Fibroblast of skin of left quadriceps (primary cell): ENCODE measurements around the gene PEX3.

Experiments used
- DNase-seq, 2 experiments: peaks; one replicate each; pipeline ENCODE4 v3.0.0-alpha.2; 2013; ENCODE audit warnings: low read depth in 2 of 2

Gene PEX3

DNA sequence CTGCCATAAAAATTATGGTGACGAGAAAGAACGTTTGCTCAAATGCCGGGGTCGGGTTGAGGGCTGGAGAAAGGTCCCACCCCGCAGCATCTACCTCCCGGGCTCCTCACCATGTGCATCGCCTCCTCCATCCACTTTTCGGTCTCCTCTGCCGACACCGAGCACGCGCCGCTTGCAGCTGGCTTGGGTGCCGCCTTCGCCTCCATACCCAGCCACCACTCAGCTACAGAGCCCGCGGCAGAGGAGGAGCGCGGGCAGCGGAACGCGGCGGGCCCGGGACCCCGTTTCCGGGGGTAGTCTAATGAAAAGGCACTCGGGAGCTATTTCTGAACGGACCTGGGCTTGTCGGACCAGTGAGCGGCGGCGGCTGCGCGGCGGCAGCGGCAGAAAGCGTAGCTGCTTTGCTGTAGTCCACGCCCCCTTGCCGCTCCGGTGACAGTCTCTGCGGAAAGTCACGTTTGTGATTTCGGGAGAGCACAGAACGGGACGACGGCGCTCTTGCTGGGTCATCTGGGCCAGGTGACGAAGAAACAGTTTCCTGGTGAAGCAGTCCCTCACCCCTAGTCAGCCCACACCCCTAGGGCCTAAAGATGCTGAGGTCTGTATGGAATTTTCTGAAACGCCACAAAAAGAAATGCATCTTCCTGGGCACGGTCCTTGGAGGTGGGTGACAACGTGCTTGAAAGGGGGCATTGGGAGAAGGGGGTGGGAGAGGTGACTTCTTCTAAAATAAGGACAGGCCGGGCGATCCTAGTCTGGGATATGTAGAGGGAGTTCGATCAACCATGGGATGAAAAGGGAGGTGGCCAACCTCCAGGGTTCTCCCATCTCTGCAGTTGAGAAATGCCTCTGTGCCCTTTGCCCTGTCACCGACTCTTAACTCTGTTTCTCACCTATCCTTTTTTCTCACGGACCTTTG is at the start of gene PEX3, which contains the start of gene ADAT2:
TSS of gene PEX3 (plus strand) at position 353 of the 919 bp plus-strand sequence. CDS start at position 591, 238 bp downstream.
TSS of gene ADAT2 (minus strand) at position 243 of the 919 bp plus-strand sequence. CDS start at position 206, 37 bp downstream.
- DNase-seq: peak; percentile 84 to 86

DNA sequence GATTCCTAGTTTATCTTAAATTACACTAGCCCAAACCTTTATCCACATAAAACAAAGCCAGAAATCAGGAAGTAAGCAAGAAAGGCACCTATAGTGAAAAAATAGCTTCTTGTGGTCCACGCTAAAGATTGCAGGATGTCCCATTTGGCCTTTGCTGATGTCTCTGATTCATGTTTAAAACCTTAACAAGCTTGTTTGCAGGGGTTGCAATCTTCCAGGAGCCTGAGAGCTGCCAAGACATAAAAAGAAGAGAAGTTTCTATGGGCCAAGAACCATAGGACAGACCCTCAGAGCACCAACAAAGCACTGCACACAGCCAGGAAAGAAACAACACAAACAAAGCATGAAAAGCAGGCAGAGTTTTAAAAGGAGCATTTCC is 49.5 kb upstream of the PEX3 start:
- DNase-seq: no peak

DNA sequence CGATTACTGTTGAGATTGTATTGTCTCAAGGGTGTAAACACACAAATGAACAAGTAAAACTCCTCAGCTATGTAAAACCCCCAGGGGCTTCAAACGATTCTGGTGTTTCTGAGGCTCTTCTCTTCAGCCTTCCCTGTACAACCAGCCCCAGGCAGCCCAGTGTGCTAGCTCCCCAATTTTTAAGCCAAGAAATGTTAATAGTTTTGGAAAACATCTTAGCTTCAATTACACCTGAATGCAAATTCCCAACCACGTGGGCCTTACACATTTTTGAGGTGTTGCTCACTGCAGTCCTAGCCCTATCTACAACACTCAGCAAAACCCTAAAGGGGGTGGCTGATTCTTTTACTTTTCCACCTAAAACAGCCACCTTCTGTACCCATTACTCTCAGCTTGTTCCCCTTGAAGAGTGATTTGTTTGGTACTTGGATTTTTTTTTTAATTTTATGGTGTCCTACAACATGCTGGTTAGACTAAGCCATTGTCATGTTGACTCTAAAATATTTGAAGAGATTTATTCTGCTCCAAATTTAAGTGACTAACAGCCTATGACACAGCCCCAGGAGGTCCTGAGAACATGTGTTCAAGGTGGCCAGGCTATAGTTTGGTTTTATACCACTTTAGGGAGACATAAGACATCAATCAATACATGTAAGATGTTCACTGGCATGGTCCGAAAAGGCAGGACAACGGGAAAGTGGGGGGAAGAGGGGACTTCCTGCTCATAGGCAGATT is 48.8 kb upstream of the PEX3 start:
- no peak for DNase-seq

DNA sequence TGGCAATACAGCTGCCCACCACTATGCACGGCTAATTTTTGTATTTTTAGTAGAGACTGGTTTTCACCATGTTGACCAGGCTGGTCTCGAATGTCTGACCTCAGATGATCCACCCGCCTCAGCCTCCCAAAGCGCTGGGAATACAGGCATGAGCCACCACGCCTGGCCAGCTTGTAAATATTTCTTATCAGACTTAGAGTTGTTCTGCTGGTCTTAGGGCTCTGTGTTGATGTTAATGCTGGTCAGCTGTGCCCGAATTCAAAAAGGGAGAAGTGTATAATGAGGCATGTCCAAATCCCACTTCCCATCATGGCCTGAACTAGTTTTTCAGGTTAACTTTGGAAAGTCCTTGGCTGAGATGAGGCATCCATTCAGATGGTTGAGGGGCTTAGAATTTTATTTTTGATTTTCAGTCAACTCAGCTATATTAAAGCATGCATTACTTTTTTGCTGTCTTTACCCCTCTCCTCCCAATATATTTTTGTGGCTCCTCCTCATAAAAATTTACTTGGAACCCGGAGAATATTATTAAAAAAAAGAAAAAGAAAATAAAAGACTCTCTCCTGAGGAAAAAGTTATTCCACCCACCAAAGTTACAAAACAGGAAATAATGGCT is 47.8 kb upstream of the PEX3 start:
- DNase-seq: no peak

DNA sequence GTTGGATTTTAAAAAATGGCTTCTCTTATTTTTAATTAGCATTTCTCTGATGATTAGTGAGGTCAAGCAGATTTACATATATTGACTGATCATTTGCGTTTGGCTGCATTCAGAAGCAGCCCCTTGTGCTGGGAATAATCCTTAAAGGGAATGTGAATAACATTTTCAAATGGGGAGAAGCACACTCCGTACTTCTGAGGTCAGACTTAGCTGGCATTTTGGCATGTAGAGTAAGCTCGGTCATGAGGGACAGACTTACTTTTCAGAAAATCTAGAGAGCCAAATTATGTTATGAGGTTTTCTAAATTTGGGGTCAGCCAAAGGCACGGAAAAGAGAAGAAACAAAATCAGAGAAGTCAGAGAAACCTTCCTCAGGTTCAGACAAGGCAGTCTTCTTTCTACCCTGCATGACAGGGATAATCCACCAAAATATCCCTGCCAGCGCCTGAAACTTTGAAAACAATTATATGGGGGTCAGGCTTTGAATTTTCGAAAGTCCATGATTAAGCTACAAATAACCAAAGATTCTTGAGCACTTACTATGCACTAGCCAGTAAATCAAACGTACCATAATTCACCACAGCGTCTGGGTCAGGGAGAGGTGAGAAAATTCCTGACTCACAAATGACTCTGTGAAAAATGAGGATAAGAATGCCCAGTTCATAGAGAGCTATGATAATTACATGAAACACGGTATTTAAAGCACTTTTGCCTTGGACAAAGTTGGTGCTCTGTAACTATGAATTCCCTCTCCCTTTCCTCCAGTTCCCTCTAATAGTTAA is 45.0 kb upstream of the PEX3 start:
- DNase-seq: peak; percentile 59 to 61

- DNase-seq: no peak
Observed at GRCh38 chr6:143406673-143407072, 43.9 kb upstream of the PEX3 start.

GRCh38 chr6:143408151-143408786 is 42.3 kb upstream of the PEX3 start:
- DNase-seq: no peak

DNA sequence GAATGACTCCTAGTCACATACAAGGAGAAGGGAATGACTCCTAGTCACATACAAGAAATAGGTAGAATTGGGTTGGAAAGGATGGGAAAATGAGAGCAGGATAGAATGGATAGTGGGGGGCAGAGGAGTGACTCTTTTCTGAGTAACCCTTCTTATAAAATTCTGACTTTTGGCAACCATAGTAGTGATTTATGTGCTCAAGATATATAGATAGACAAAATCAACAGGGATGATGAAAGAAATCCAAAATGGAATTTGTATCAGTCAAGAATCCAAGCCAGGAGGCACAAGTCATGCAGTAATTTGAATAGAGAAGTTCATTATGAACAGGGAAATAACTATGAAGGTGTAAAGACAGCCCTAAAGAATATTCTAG is 41.8 kb upstream of the PEX3 start:
- DNase-seq: no peak

- DNase-seq: peak; percentile 14 to 21
Observed at GRCh38 chr6:143410859-143411270, 39.7 kb upstream of the PEX3 start.

DNA sequence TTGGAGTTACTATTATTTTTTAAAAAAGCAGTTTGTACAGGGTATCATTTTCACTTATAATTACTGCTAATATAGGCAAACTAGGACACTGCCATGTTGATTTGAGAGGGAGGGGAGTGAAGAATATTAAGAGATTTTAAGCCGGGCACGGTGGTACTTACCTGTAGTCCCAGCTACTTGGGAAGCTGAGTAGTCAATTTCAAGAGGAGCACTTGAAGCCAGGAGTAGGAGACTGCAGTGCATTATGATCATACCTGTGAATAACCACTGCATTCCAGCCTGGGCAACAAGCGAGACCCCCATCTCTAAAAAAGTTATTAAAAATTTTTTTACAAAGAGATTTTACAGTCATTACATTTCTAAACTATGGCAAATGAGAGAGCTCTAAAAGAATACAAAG is 35.8 kb upstream of the PEX3 start:
- no peak for DNase-seq

- DNase-seq: no peak
Observed at GRCh38 chr6:143419526-143419925, 31.1 kb upstream of the PEX3 start.

GRCh38 chr6:143426026-143426425 is 24.6 kb upstream of the PEX3 start:
- DNase-seq: no peak

- peak; percentile 87 to 88 for DNase-seq
Observed at GRCh38 chr6:143427109-143427817, 23.3 kb upstream of the PEX3 start.

GRCh38 chr6:143429970-143430369 is 20.6 kb upstream of the PEX3 start:
- no peak for DNase-seq

DNA sequence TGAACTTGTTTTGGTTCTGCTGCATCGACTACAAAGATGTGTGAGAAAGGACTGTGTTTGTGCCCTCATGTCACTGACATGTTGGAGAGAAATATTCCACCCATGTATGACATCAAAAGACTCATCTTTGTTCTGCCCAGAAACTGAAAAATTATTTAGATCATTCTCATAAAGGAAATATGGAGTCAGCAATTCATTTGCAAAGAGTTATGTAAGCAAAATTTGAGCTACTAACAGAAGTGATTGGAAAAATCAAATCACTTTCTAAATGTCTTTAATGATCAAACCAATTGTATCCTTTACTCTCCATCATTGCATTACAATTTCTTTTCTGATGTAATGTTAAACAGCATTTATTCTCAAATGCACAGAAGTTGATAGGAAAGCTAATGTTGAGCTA is 19.4 kb upstream of the PEX3 start:
- DNase-seq: no peak

- DNase-seq: no peak
Observed at GRCh38 chr6:143432588-143432987, 18.0 kb upstream of the PEX3 start.

GRCh38 chr6:143441010-143441409 is 9.6 kb upstream of the PEX3 start:
- DNase-seq: no peak

DNA sequence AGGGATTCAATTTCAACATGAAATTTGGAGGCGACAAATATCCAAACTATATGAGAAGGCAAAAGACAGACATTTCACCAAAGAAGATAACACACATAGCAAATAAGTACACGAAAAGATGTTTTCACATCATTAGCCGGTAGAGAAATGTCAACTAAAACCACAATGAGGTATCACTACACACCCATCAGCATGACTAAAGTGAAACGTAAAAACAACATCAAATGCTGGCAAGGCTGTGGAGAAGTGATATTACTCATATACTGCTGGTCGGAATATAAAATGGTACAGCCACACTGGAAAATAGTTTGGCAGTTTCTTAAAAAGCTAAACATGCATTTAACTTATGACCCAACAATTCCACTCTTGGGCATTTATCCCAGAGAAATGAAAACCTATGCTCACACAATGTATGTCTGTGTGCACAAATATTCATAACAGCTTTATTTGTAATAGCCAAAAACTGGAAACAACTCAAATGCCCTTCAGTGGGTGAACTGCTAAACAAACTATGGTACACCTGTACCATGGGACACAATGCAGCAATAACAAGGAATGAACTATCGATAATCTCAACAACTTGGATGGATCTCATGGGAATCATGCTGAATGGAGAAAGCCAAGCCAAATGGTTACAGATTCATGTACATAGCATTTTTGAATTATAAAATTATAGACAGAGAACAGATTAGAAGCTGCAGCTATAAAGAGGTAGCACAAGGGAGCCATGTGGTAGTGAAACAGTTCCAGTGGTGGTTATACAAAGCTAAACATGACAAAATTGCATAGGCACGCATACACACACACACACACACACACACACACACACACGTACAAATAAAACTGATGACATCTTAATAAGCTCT is 8.7 kb upstream of the PEX3 start:
- no peak for DNase-seq

- no peak for DNase-seq
Observed at GRCh38 chr6:143443096-143443495, 7.5 kb upstream of the PEX3 start.
